ENCODE measurements around the gene TEAD2.

- no peak for TF ChIP-seq POLR2A (IDR thresholded peaks at IDR 0.05)
- no peak for TF ChIP-seq CTCF (IDR thresholded peaks at IDR 0.05)
These were observed 15.0 kb downstream of the TEAD2 start for GRCh38 chr19:49347191-49347590.

Data from adrenal gland (tissue), 5 donors.